Rectal smooth muscle tissue (tissue), 1 donor: ENCODE data around the gene SRRM5.

Source experiments
- H3K27ac ChIP-seq: one replicate; pipeline ENCODE4 v1.7.0; 2013; ENCODE audit warnings: low read depth, low read length, inconsistent platforms
- H3K27me3 ChIP-seq: one replicate; pipeline ENCODE4 v1.7.0; 2013; ENCODE audit warnings: low read length; ENCODE audit not compliant: control insufficient read depth, insufficient read depth
- H3K36me3 ChIP-seq: one replicate; pipeline ENCODE4 v1.7.0; 2013; ENCODE audit warnings: low read length; ENCODE audit not compliant: control insufficient read depth, insufficient read depth
- H3K4me1 ChIP-seq: one replicate; pipeline ENCODE4 v1.7.0; 2013; ENCODE audit warnings: low read length; ENCODE audit not compliant: control insufficient read depth, insufficient read depth
- H3K4me3 ChIP-seq: one replicate; pipeline ENCODE4 v1.7.0; 2013; ENCODE audit warnings: low read length
- H3K9ac ChIP-seq: one replicate; pipeline ENCODE4 v1.7.0; 2013; ENCODE audit warnings: low read length

SRRM5 gene, protein sequence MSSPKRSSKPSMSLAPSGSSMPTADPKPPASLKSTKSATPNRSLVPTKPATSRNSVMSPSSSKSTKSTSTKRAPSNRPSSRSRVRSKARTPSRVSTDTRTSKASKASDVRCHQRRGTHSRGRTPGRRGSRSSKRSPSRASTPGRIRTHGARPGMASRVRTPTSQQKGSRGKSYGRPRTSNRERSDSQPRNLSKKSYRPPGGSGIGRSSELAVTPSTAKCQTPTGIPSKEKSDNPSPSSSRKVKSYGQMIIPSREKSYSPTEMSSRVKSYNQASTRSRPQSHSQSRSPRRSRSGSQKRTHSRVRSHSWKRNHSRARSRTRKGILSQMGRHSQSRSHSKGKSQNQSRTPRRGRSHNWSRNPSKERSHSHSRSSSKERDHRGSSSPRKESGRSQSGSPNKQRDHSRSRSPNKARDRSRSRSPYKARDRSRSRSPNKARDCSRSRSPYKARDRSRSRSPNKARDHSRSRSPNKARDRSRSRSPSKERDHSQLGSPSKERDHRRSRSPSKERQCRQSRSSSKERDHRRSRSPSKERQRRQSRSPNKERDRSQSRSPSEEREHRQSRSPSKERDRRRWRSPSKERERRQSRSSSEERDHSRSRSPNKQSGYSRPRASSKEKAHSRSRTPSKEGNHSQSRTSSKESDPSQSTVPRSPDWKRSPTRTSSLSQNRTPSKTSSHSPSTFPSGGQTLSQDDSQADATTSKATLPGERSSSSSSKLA

GRCh38 chr19:43611788-43612187, at the start of gene SRRM5:
Gene SRRM5, plus strand, starts transcription at chr19:43612088. Its CDS starts 34 bp downstream, at chr19:43612122.
- Histone ChIP-seq H3K4me3 (no peak within 1 kb of the TSS), H3K27me3 (no peaks in the 10 kb centered on the region), H3K36me3 (peaks cover 10% of the 10 kb centered on the region), H3K9ac (no peak within 1 kb of the TSS), H3K4me1 (no peaks in the 10 kb centered on the region), H3K27ac (no peak within 1 kb of the TSS)

GRCh38 chr19:43562226-43562697, 49.6 kb upstream of the SRRM5 start:
- Histone ChIP-seq H3K4me1 (no peaks in the 10 kb centered on the region), H3K27me3 (no peaks in the 10 kb centered on the region), H3K9ac (no peak overlapping the region), H3K36me3 (peaks cover 5% of the 10 kb centered on the region), H3K4me3 (peak overlapping the region; percentile 40), H3K27ac (peak overlapping the region; percentile 36)

DNA sequence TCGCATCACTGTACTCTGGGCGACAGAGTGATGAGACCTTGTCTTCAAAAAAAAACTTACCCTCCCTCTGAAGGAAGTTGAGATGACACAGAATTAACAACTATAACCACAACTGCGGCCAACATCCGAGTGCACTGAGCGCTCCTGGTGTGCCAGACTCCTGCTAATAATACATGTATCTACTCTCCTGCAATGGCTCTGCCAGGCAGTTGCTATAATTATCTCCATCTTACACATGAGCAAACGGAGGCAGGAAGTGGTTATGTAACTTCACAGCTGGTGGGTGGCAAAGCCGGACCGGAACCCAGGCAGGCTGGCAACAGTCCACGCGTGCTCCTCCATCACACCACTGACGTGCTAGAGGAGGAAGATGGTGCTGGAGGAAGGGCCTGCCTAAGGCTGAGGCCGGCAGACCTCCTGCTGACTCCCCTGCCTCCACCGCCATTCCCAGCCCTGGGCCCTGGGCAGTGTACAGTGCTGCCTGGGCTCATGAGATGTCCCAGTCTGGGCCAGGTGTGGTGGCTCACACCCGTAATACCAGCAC, 49.1 kb upstream of the SRRM5 start:
- Histone ChIP-seq H3K27ac (peak overlapping the region; percentile 68), H3K4me3 (peak overlapping the region; percentile 40), H3K36me3 (peaks cover 5% of the 10 kb centered on the region), H3K9ac (no peak overlapping the region), H3K27me3 (no peaks in the 10 kb centered on the region), H3K4me1 (no peaks in the 10 kb centered on the region)

DNA sequence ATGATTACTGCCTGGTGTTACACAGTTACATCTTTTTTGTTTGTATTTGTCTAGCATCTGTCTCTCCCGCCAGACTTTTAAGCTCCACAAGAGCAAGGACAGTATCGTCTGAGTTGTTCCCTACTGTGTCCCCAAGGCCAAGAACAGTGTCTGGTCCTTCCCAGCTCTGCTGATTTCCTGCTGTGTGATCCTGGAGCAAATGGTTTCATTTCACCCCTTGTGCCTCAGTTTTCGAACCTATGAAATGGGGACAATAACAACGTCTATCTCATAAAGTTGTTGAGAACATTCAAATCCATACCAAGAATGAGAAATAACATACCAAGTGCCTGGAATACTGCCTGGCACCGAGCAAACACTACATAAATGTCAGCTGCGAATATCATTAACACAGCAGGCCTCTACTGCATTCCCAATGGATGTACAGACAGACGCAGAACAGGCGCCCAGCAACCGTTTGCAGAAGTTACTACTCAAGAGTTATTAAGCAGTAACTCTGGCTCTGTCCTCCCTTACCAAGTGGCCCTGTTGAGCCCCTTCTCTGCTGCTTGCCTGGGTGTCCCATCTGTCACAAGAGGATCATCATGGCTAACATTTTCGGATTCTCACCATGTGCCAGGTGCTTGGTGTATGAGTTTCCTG, 48.0 kb upstream of the SRRM5 start:
- Histone ChIP-seq H3K4me1 (no peaks in the 10 kb centered on the region), H3K9ac (no peak overlapping the region), H3K27me3 (no peaks in the 10 kb centered on the region), H3K27ac (no peak overlapping the region), H3K36me3 (peaks cover 2% of the 10 kb centered on the region), H3K4me3 (no peak overlapping the region)

DNA sequence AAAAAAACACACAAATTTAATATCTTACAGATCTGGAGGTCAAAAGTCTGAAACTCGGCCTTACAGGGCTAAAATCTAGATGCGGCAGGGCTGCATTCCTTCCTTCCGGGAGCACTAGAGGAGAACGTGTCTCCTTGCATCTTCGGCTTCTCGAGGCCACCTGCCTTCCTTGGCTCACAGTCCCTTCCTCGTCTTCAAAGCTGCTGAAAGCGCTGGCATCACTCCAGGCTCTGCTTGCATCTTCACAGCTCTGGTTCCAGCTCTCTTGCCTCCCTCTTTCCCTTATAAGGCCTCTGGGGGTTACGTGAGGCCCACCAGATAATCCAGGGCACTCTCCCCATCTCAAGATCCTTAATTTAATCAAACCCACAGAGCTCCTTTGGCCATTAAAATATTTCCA, 47.1 kb upstream of the SRRM5 start:
- Histone ChIP-seq H3K9ac (no peak overlapping the region), H3K4me3 (no peak overlapping the region), H3K4me1 (no peaks in the 10 kb centered on the region), H3K36me3 (peaks cover 2% of the 10 kb centered on the region), H3K27ac (no peak overlapping the region), H3K27me3 (no peaks in the 10 kb centered on the region)

DNA sequence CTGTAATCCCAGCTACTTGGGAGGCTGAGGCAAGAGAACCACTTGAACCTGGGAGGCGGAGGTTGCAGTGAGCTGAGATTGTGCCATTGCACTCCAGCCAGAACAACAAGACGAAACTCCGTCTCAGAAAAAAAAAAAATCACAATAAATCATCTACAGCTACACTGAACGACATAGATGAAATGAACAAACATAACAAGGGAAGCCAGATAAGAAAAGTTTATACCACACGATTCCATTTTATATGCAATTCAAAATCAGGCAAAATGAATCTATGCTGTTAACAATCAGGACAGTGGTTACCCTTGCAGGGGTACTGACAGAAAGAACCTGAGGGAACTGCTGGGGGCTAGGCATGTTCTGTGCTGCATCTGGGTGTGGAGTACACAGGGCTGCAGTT, 42.2 kb upstream of the SRRM5 start:
- Histone ChIP-seq H3K36me3 (no peaks in the 10 kb centered on the region), H3K27me3 (no peaks in the 10 kb centered on the region), H3K4me1 (peaks cover 3% of the 10 kb centered on the region), H3K4me3 (no peak overlapping the region), H3K27ac (no peak overlapping the region), H3K9ac (no peak overlapping the region)

- Histone ChIP-seq H3K4me1 (peaks cover 5% of the 10 kb centered on the region), H3K27ac (no peak overlapping the region), H3K27me3 (no peaks in the 10 kb centered on the region), H3K9ac (no peak overlapping the region), H3K36me3 (no peaks in the 10 kb centered on the region), H3K4me3 (no peak overlapping the region)
These were observed 41.6 kb upstream of the SRRM5 start for GRCh38 chr19:43570174-43570791.

DNA sequence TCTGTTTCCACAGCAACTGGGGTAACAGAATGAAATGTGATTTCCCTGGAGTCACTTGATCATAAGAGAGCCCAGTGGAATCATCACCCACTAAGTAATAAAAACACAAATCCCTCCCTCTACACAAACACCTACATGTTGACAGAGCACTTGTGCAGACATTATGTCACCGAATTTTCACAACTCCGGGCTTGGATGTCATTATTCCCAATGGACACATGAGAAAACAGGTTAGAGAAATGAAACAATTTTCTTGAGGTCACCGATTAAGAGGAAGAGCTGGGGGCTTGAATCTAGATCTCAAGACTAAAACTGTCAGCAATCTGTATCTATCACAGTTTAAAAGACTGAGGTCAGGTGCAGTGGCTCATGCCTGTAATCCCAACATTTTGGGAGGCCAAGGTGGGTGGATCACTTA, 39.7 kb upstream of the SRRM5 start:
- Histone ChIP-seq H3K4me3 (no peak overlapping the region), H3K4me1 (peaks cover 7% of the 10 kb centered on the region), H3K36me3 (no peaks in the 10 kb centered on the region), H3K27me3 (no peaks in the 10 kb centered on the region), H3K9ac (no peak overlapping the region), H3K27ac (no peak overlapping the region)

GRCh38 chr19:43574424-43575155, 37.3 kb upstream of the SRRM5 start:
- Histone ChIP-seq H3K27me3 (no peaks in the 10 kb centered on the region), H3K4me3 (peak overlapping the region; percentile 98), H3K4me1 (peaks cover 7% of the 10 kb centered on the region), H3K36me3 (no peaks in the 10 kb centered on the region), H3K9ac (peak overlapping the region; percentile 92), H3K27ac (peak overlapping the region; percentile 93)

DNA sequence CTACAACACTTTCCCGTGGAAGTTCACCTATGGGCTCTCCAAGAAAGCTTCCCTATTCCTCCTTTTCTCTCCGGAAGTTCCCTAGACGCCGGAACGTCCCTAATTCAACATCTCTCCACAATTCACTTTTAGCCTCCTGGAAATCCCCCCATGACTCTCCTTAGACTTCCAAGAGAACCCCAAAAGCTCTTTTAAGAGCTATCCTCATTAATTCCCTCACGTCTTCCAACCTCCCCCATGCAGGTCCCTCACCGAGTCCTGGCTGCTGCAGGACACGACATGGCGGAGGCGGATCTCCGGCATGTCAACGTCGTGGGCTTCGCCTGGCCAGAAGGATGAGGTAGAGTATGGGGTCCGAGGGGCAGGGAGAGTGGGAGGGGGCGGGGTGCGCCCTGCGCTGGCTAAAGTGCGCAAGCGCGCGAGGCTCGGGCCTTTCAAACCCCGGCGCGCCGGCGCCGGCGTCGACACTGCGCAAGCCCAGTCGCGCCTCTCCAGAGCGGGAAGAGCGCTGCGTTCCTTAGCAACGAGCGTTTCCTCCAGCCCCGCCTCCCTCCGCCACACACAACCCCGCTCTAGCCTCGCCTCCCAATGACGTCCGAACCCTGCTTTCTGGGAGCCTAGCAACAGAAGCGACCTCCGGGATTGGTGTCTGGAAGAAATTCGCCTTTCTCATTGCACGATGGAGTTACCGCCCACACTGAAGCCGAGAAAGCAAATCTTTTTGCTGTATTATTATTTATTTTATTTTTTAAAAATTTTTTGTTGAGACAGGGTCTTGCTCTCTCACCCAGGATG, 36.5 kb upstream of the SRRM5 start, which contains the start of the genes PINLYP and XRCC1:
Gene PINLYP, plus strand, starts transcription at position 646 of the 795 bp plus-strand sequence. CDS start 1,391 bp downstream, outside the sequence.
Gene XRCC1, minus strand, starts transcription at position 372 of the 795 bp plus-strand sequence. Its CDS starts 69 bp downstream, at position 303.
- peaks cover 13% of the 10 kb centered on the region for H3K4me1 ChIP-seq
- H3K27me3 ChIP-seq, result no peaks in the 10 kb centered on the region
- peak within 1 kb of the TSS; percentile 98 for H3K4me3 ChIP-seq
- H3K9ac ChIP-seq, result peak within 1 kb of the TSS; percentile 92
- H3K27ac ChIP-seq, result peak within 1 kb of the TSS; percentile 93
- H3K36me3 ChIP-seq, result no peaks in the 10 kb centered on the region
